H54 (cell line): Measurements from ENCODE around the gene SDHB.
"Not testable (repeated sequence)": the region's sequence is repeated elsewhere in the genome, so short reads cannot be mapped to it uniquely, and the experiment has no call there.

Experiments used
- DNase-seq: peaks from one replicate; pipeline ENCODE4 v3.0.0; 2011; ENCODE audit warnings: low spot score, mixed read lengths; ENCODE audit not compliant: insufficient read length
- FAIRE-seq: peaks from 3 replicates; lab custom pipeline; 2011; peaks lifted over from hg19 to GRCh38; lab: Jason Lieb, UNC
- POLR2A ChIP-seq: IDR thresholded peaks from 2 replicates; pipeline ENCODE4 v1.6.1; 2011; ENCODE audit warnings: low read depth, mild to moderate bottlenecking, low read length

SDHB gene

GRCh38 chr1:17066361-17067068 is 12.7 kb upstream of the SDHB start:
- DNase-seq = no peak
- FAIRE-seq = no peak
- no peak for TF ChIP-seq POLR2A

GRCh38 chr1:17065666-17066065 is 11.8 kb upstream of the SDHB start:
- TF ChIP-seq POLR2A = no peak
- DNase-seq (no peak), FAIRE-seq (no peak)

- not testable (repeated sequence) for DNase-seq, FAIRE-seq
These were observed 8.9 kb upstream of the SDHB start for GRCh38 chr1:17062751-17063150.

- DNase-seq (no peak), FAIRE-seq (no peak)
- TF ChIP-seq POLR2A = no peak
These were observed 8.1 kb upstream of the SDHB start for GRCh38 chr1:17061892-17062291.

GRCh38 chr1:17061486-17061885 is 7.7 kb upstream of the SDHB start:
- FAIRE-seq = no peak
- no peak for DNase-seq
- TF ChIP-seq POLR2A = no peak

GRCh38 chr1:17060306-17060749 is 6.5 kb upstream of the SDHB start:
- FAIRE-seq = no peak
- TF ChIP-seq POLR2A = no peak
- DNase-seq = no peak

- DNase-seq = peak; percentile 51
- no peak for FAIRE-seq
- TF ChIP-seq POLR2A = no peak
These were observed 5.8 kb upstream of the SDHB start for GRCh38 chr1:17059391-17060305.

DNA sequence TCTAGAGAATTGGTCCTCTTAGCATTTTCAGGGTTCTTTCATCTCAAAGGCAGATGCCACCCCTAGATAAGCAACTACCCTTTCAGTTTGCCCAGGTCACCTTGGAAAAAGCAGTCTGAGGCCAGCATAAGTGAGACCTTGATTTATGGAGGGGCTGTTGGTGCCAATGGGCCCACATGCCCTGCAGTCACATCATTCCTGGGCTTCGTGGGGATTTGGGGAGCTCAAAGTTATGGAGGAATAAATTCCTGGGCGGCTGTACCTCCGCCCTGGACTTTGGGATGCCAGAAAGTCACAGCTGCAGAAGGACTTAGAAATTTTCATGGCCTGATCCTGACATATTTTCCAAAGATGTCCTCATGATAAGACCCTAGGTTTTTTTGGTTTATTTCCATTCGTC is 2.7 kb upstream of the SDHB start:
- no peak for TF ChIP-seq POLR2A
- DNase-seq (no peak), FAIRE-seq (no peak)

DNA sequence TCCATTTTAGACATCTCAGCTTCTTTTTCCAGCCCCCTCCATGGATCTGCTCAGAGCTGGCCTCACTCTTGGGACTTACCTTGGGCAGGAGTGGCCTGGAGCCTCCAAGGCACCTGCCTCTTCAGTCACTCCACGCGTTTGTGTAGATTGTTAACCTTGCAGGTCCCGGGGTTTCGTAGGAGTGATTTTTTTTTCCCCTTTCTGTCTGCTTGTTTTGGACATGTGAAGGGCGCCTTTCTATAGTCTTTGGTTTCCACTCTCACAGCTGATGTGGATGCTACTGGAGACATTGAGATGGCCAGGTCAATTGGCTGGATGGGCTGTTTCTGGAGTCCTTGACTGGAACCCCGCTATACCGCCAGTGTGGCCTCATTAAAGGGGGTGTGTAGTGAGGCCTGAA is 2.0 kb upstream of the SDHB start:
- no peak for DNase-seq
- no peak for FAIRE-seq
- TF ChIP-seq POLR2A = no peak

GRCh38 chr1:17053086-17053684 is 647 bp downstream of the SDHB start:
- no peak for DNase-seq
- no peak for TF ChIP-seq POLR2A
- FAIRE-seq = no peak

DNA sequence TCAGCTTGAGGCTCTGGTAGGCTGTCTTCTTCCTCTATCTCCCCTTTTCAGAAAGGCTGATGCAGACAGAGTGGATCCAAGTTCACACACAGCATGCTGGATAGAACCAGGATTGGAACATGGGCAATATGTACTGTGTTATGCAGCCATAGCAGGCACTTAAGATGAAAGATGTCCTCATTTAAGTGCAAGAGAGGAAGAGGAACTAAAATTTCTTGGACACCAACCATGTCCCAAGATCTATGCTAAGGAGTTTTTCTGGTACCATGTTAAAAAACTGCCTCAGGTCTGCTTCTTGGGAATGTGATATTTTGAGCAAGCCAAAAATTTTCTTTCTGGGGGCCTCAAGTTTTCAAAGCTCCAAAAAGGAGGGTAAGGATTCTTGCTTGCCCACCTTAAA is 1.2 kb downstream of the SDHB start:
- no peak for TF ChIP-seq POLR2A
- FAIRE-seq (no peak), DNase-seq (no peak)

GRCh38 chr1:17052038-17052437 is 1.8 kb downstream of the SDHB start:
- no peak for TF ChIP-seq POLR2A
- DNase-seq = no peak
- FAIRE-seq = no peak

DNA sequence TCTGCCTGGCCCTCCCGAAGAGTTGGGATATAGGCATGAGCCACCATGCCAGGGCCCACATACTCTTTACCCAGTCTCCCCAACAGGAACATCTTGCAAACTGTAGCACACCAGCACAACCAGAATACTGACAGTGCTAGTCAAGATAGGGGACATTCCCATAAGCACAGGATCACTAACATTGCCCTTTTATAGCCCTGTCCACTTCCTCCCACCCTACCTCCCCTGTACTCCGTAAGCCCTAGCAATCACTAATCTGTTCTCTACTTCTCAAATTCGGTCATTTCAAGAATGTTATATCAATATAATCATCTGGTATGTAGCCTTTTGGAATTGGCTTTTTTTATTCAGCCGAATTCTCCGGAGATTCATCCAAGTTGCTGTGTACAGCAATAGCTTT is 5.9 kb downstream of the SDHB start:
- DNase-seq (no peak), FAIRE-seq (no peak)
- TF ChIP-seq POLR2A = no peak

DNA sequence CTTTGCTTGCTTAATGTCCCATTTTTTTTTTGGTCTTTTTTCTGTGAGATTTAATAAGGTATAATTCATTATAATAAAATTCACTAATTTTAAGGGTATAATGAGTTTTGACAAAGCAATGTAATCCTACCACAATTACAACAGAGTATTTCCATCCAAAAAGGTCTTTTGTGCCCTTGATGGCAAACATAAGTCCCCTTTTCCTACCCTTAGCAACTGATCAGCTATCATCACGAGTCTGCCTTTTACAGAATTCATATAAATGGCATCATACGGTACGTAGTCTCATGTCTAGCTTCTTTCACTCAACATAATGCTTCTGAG is 7.5 kb downstream of the SDHB start:
- no peak for TF ChIP-seq POLR2A
- FAIRE-seq (no peak), DNase-seq (no peak)
